Sigmoid colon (tissue), 4 donors: ENCODE results near the gene CENPK.

Experiments
- EP300 ChIP-seq, 4 donors: sonication (generic); formaldehyde crosslinking; IDR thresholded peaks; one replicate each; pipeline ENCODE4 v1.6.1; 2017; ENCODE audit warnings: antibody characterized with exemption in 4 of 4
- POLR2A ChIP-seq, 2 donors: fragments of 450-650 bp; IDR thresholded peaks; one replicate each; pipeline ENCODE4 v1.6.1; 2016; ENCODE audit warnings: antibody characterized with exemption in 2 of 2, mild to moderate bottlenecking in 2 of 2, moderate library complexity in 2 of 2
- TF ChIP-seq, protein P1 (sequence below), 4 experiments: fragments of 450-650 bp in 3 of 4; fragments of 200-600 bp in 1 of 4; IDR thresholded peaks; one replicate each; pipeline ENCODE4 v1.5.1; 2016 to 2019; ENCODE audit warnings: antibody characterized with exemption in 4 of 4, mild to moderate bottlenecking in 3 of 4, moderate library complexity in 2 of 4

DNA sequence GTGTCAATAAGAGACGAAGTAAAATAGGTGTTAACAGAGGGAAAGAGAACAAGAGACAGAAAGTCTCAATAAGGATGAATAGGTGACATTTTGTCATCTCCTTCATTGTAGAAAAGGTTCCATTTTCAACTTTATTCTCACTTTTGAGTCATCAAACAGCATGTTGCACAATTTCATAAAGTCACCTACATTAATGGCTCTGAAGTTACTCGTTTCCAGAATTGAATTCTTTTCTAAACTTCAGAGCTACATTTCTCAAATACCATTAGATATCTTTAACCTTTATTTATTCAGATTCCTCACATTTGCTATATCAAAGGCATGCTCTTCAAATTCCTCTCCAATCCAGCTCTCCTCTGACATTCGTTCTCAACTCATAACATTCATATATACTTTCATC is 94.3 kb downstream of the CENPK start:
- TF ChIP-seq, protein P1, sequence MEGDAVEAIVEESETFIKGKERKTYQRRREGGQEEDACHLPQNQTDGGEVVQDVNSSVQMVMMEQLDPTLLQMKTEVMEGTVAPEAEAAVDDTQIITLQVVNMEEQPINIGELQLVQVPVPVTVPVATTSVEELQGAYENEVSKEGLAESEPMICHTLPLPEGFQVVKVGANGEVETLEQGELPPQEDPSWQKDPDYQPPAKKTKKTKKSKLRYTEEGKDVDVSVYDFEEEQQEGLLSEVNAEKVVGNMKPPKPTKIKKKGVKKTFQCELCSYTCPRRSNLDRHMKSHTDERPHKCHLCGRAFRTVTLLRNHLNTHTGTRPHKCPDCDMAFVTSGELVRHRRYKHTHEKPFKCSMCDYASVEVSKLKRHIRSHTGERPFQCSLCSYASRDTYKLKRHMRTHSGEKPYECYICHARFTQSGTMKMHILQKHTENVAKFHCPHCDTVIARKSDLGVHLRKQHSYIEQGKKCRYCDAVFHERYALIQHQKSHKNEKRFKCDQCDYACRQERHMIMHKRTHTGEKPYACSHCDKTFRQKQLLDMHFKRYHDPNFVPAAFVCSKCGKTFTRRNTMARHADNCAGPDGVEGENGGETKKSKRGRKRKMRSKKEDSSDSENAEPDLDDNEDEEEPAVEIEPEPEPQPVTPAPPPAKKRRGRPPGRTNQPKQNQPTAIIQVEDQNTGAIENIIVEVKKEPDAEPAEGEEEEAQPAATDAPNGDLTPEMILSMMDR (IDR thresholded peaks at IDR 0.05): no peak
- TF ChIP-seq POLR2A (IDR thresholded peaks at IDR 0.05) (no peak), EP300 (IDR thresholded peaks at IDR 0.05) (no peak)
